GM12865 (cell line): ENCODE results near the gene COQ10B.

ENCODE experiments used
- DNase-seq: peaks from one replicate; pipeline ENCODE4 v3.0.0; 2010; ENCODE audit warnings: low read depth
- H3K4me3 ChIP-seq: 2 replicates; pipeline ENCODE4 v1.5.1; 2011; ENCODE audit warnings: mild to moderate bottlenecking, low read depth, low read length, control low read depth
- TF ChIP-seq, protein P1 (sequence below): IDR thresholded peaks from 2 replicates; pipeline ENCODE4 v1.5.1; 2011; ENCODE audit warnings: low read length, control low read depth, low read depth, inconsistent platforms; ENCODE audit not compliant: insufficient read depth; ENCODE audit errors: missing control alignments

COQ10B gene

GRCh38 chr2:197434541-197435513 lies 18.5 kb upstream of the COQ10B start, which contains the start of gene SF3B1:
Gene SF3B1 (minus strand): TSS chr2:197435028. CDS start chr2:197434999, 29 bp downstream.
- DNase-seq = peak; percentile 99
- peak within 1 kb of the TSS; percentile 89 for H3K4me3 ChIP-seq
- TF ChIP-seq, protein P1, sequence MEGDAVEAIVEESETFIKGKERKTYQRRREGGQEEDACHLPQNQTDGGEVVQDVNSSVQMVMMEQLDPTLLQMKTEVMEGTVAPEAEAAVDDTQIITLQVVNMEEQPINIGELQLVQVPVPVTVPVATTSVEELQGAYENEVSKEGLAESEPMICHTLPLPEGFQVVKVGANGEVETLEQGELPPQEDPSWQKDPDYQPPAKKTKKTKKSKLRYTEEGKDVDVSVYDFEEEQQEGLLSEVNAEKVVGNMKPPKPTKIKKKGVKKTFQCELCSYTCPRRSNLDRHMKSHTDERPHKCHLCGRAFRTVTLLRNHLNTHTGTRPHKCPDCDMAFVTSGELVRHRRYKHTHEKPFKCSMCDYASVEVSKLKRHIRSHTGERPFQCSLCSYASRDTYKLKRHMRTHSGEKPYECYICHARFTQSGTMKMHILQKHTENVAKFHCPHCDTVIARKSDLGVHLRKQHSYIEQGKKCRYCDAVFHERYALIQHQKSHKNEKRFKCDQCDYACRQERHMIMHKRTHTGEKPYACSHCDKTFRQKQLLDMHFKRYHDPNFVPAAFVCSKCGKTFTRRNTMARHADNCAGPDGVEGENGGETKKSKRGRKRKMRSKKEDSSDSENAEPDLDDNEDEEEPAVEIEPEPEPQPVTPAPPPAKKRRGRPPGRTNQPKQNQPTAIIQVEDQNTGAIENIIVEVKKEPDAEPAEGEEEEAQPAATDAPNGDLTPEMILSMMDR = no peak

GRCh38 chr2:197435598-197436420 lies 17.5 kb upstream of the COQ10B start:
- peak overlapping the region; percentile 89 for H3K4me3 ChIP-seq
- DNase-seq = no peak
- TF ChIP-seq, protein P1 = no peak

GRCh38 chr2:197437380-197437779 lies 16.0 kb upstream of the COQ10B start:
- TF ChIP-seq, protein P1 = no peak
- no peak for DNase-seq

DNA sequence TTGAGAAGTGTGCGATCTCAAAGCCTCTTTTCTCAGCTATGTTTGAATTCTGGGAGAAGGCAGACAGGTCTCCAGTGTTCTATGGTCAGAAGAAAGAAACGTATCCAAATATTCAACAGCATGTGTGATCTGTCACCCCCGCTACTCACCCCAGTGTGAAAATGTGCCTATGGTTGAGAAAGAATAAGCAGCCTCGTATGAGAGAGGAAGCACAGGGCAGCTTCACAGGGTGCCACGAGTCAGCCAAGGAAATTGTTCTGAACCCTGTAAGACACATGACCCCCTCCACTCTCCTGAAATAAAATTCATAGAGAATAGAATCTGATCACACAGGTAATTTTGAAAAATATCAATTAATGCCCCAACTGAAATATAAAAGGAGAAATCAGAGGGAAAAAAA lies 10.5 kb upstream of the COQ10B start:
- TF ChIP-seq, protein P1 = no peak
- no peak overlapping the region for H3K4me3 ChIP-seq
- DNase-seq = no peak

More at GRCh38 chr2:197437380-197437779, 16.0 kb upstream of the COQ10B start:
- no peak overlapping the region for H3K4me3 ChIP-seq

DNA sequence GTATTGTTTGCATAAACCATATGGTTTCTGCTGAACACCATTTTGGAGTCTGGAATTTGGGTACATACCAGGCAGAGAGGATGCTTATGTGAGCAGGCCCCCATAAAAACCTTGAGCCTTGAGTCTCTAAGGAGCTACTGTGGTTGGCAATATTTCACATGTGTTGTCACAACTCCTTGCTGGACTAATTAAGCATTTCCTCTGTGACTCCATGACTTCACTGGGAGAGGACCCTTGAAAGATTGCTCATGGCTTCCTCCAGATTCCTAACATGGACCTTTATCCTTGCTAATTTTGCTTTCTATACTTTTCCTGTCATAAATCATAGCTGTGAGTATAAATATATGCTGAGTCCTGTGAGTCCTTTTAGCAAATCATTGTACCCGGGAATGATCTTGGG lies 7.6 kb upstream of the COQ10B start:
- no peak overlapping the region for H3K4me3 ChIP-seq
- TF ChIP-seq, protein P1 = no peak
- DNase-seq = no peak

DNA sequence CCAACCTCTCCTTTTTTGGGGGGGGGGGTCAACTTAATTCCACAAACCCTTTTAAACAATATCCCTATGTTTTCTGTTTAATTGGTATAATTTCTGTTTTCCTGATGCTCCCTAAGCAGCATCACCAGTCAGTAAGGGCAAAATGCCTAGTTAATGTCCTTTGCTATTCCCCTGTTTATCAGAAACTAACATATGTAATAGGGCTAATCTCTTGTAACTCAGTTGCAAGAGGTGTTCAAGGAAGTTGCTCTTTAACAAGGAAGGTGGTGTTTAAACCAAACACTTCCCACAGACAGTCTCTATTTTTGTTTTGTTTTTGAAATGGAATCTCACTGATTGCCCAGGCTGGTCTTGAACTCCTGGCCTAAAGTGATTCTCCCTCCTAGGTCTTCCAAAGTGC lies 6.5 kb upstream of the COQ10B start:
- no peak overlapping the region for H3K4me3 ChIP-seq
- DNase-seq = no peak
- TF ChIP-seq, protein P1 = no peak
